Endothelial cell of umbilical vein (primary cell): ENCODE data around the gene HIPK1. TPM values are rescaled to one million over a fixed set of nuclear protein-coding genes. Genes with fewer than 3 reads are reported as not detected.
A peak's percentile ranks its signal among the peaks of the same experiment; 100 is the strongest.

Source experiments
- BruUV-seq: library from RNA; stranded (reverse); fragments of 400-500 nt; replicated peaks from 2 replicates; lab custom pipeline; 2021; lab: Mats Ljungman, UMichigan
- CTCF ChIA-PET: fragments of 300-600, 350-600 bp; sonication (Branson Sonifier 250); formaldehyde crosslinking; loops from one replicate; lab custom pipeline; 2021; ENCODE audit warnings: antibody characterized with exemption, inconsistent platforms; lab: Charles Lee
- POLR2A ChIA-PET: fragments of 300-600, 350-600 bp; sonication (Branson Sonifier 250); formaldehyde crosslinking; loops from one replicate; lab custom pipeline; 2021; ENCODE audit warnings: antibody characterized with exemption, inconsistent platforms; lab: Charles Lee
- DNase-seq: peaks from one replicate; pipeline ENCODE4 v3.0.0-alpha.2; 2011; ENCODE audit warnings: low read depth, low spot score
- FAIRE-seq: peaks from 2 replicates; lab custom pipeline; 2011; peaks lifted over from hg19 to GRCh38; lab: Jason Lieb, UNC
- H2AFZ ChIP-seq: 2 replicates; pipeline ENCODE4 v1.6.0; 2012; ENCODE audit warnings: low read depth, low read length, control low read depth, inconsistent platforms
- H3K27ac ChIP-seq: 2 replicates; pipeline ENCODE4 v1.5.1; 2011; ENCODE audit warnings: low read depth, mild to moderate bottlenecking, control low read depth, low read length, moderate library complexity; ENCODE audit not compliant: insufficient read depth
- H3K27me3 ChIP-seq, 2 experiments: 2 replicates each; pipeline versions ENCODE4 v1.6.0 to v1.6.1; 2011; ENCODE audit warnings: low read length in 2 of 2, mixed read lengths in 1 of 2; ENCODE audit not compliant: control insufficient read depth in 2 of 2, insufficient read depth in 2 of 2
- H3K36me3 ChIP-seq, 2 experiments: 2 replicates in 1 of 2; 3 replicates in 1 of 2; pipeline ENCODE4 v1.5.1; 2011; ENCODE audit warnings: low read length in 2 of 2, mild to moderate bottlenecking in 1 of 2, moderate library complexity in 1 of 2; ENCODE audit not compliant: control insufficient read depth in 2 of 2, insufficient read depth in 2 of 2; ENCODE audit errors: extremely low read depth in 1 of 2
- H3K4me1 ChIP-seq: 3 replicates; pipeline ENCODE4 v1.5.1; 2011; ENCODE audit warnings: mild to moderate bottlenecking, low read length; ENCODE audit not compliant: control insufficient read depth, insufficient read depth; ENCODE audit errors: extremely low read depth
- H3K4me2 ChIP-seq: 2 replicates; pipeline ENCODE4 v1.6.1; 2011; ENCODE audit warnings: low read length, control low read depth, mixed read lengths; ENCODE audit not compliant: insufficient read depth
- H3K4me3 ChIP-seq, 3 experiments: fragments of 200-600 bp in 1 of 3; sonication (generic), shearing (Covaris generic) in 1 of 3; replicated peaks in 1 of 3; 2 replicates each; pipeline ENCODE4 v1.5.1; 2011 to 2016; ENCODE audit warnings: control low read depth in 3 of 3, low read length in 3 of 3, mild to moderate bottlenecking in 2 of 3, inconsistent platforms in 1 of 3, low read depth in 1 of 3, moderate library complexity in 1 of 3; ENCODE audit not compliant: insufficient read depth in 1 of 3
- H3K79me2 ChIP-seq: 2 replicates; pipeline ENCODE4 v1.6.0; 2012; ENCODE audit warnings: low read length, inconsistent platforms; ENCODE audit not compliant: control insufficient read depth, insufficient read depth
- H3K9ac ChIP-seq: replicated peaks from 2 replicates; pipeline ENCODE3; 2011; ENCODE audit warnings: low read length, control low read depth; ENCODE audit not compliant: insufficient read depth; ENCODE audit errors: extremely low read depth
- H3K9me1 ChIP-seq: replicated peaks from 3 replicates; pipeline ENCODE4 v1.6.0; 2011; ENCODE audit warnings: mild to moderate bottlenecking, low read length; ENCODE audit not compliant: control insufficient read depth, insufficient read depth; ENCODE audit errors: extremely low read depth
- H3K9me3 ChIP-seq: replicated peaks from 2 replicates; pipeline ENCODE4 v1.5.1; 2012; ENCODE audit warnings: low read length, inconsistent platforms; ENCODE audit not compliant: control insufficient read depth, insufficient read depth
- H4K20me1 ChIP-seq: replicated peaks from 2 replicates; pipeline ENCODE3; 2011; ENCODE audit warnings: mild to moderate bottlenecking, low read length; ENCODE audit not compliant: control insufficient read depth, insufficient read depth; ENCODE audit errors: extremely low read depth
- EZH2 ChIP-seq: IDR thresholded peaks from 2 replicates; pipeline ENCODE4 v1.6.1; 2012; ENCODE audit warnings: borderline replicate concordance, low read depth, mild to moderate bottlenecking, moderate library complexity, low read length, inconsistent platforms; ENCODE audit not compliant: severe bottlenecking
- FOS ChIP-seq: IDR thresholded peaks from 2 replicates; pipeline ENCODE4 v1.6.1; 2011; ENCODE audit warnings: mild to moderate bottlenecking, low read length, moderate library complexity, borderline replicate concordance; ENCODE audit not compliant: insufficient read depth
- JUN ChIP-seq: IDR thresholded peaks from 2 replicates; pipeline ENCODE4 v1.6.1; 2011; ENCODE audit warnings: borderline replicate concordance, low read depth; ENCODE audit not compliant: insufficient read length, insufficient read depth
- POLR2A ChIP-seq: IDR thresholded peaks from 2 replicates; pipeline ENCODE4 v1.6.1; 2012; ENCODE audit warnings: low read depth, mild to moderate bottlenecking, control low read depth, low read length
- dilution Hi-C: fragments of 300-500 bp; cut with MboI; formaldehyde crosslinking; loops from one replicate; pipeline ENCODE4 v1.15.0; 2019; ENCODE audit warnings: low sequenced_read_pairs; ENCODE audit not compliant: extremely low pct_ligation_motif_present
- intact Hi-C: fragments of 100-400 bp; cut with micrococcal nuclease; formaldehyde crosslinking; loops from one replicate; pipeline ENCODE4 v1.10.0; 2022
- polyA plus RNA-seq, 4 experiments: library from polyadenylated mRNA; depleted of rRNA in 3 of 4; stranded (reverse) in 3 of 4; unstranded in 1 of 4; fragments of >200 nt; gene quantifications; 2 replicates each; pipeline versions ENCODE4 v1.2.1 to v1.2.3, GENCODE V29; 2011 to 2012; ENCODE audit warnings: missing spikeins in 1 of 4
- total RNA-seq: library from RNA; stranded (reverse); gene quantifications from 2 replicates; pipeline ENCODE4 v1.2.3, GENCODE V29; 2021
- TF ChIP-seq, protein P1 (sequence below): IDR thresholded peaks from 2 replicates; pipeline ENCODE4 v1.6.1; 2011; ENCODE audit not compliant: insufficient read depth, insufficient read length
- TF ChIP-seq, protein P2 (sequence below), 2 donors: IDR thresholded peaks; 1 replicate in 1 of 2; 2 replicates in 1 of 2; pipeline ENCODE4 v1.5.1; 2011; ENCODE audit warnings: low read length in 2 of 2, mild to moderate bottlenecking in 2 of 2, moderate library complexity in 2 of 2, control low read depth in 1 of 2, inconsistent platforms in 1 of 2, low read depth in 1 of 2; ENCODE audit not compliant: insufficient read depth in 1 of 2; ENCODE audit errors: extremely low read depth in 1 of 2

Gene HIPK1
- total and polyA plus RNA-seq, 2 donors (not counting 3 experiments of a cell fraction or from before 2014, with no cell fraction given) = 39.3 to 56.1 TPM

DNA sequence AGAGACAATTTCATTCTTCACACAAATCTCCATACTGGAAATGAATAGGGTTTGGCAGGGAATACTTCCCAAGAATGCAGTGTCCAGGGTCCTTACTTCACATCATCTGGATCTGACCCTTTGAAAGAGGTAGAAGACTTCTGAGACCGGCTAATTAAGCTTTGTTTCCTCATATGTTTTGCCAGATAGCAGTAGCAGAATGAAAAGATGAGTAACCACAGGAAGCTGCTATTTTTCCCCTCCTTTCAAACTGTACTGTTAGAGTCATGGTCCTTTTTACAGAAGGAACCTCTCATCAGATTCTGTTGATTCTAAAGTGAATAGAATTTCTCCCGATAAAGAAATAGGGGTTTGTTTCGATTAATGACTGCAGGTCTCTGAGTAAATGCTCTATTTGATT lies 48.8 kb downstream of the HIPK1 start:
- FAIRE-seq (peak; percentile 48), DNase-seq (no peak)
- dilution Hi-C loops = no loop called here
- CTCF ChIA-PET = interaction anchor here (1.0 to 7.1 kb wide), 12 partner anchors 15 to 671 kb away, joined by 3 to 271 read pairs (median 6); no protein-coding TSS in a partner anchor
- Histone ChIP-seq H3K9ac (no peak overlapping the region), H3K9me3 (no peaks in the 10 kb centered on the region), H3K27me3 (no peaks in the 10 kb centered on the region), H3K9me1 (no peaks in the 10 kb centered on the region), H3K4me1 (peaks cover 43% of the 10 kb centered on the region), H2AFZ (no peak overlapping the region), H4K20me1 (no peaks in the 10 kb centered on the region), H3K4me2 (no peak overlapping the region), H3K4me3 (no peak overlapping the region), H3K27ac (peak overlapping the region; percentile 1), H3K79me2 (no peaks in the 10 kb centered on the region), H3K36me3 (peaks cover 6 to 14% of the 10 kb centered on the region in 2 experiments)
- POLR2A ChIA-PET = no interaction called here
- intact Hi-C loops = loop anchor here (1.0 to 10.0 kb wide), 12 partner anchors 47 to 1261 kb away; partner anchors contain the start of genes AP4B1, BCAS2, DCLRE1B and DENND2C
- TF ChIP-seq, protein P1, sequence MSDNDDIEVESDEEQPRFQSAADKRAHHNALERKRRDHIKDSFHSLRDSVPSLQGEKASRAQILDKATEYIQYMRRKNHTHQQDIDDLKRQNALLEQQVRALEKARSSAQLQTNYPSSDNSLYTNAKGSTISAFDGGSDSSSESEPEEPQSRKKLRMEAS = no peak
- TF ChIP-seq FOS (peak; percentile 11), EZH2 (no peak), POLR2A (no peak)
- BruUV-seq = no TSS peak

DNA sequence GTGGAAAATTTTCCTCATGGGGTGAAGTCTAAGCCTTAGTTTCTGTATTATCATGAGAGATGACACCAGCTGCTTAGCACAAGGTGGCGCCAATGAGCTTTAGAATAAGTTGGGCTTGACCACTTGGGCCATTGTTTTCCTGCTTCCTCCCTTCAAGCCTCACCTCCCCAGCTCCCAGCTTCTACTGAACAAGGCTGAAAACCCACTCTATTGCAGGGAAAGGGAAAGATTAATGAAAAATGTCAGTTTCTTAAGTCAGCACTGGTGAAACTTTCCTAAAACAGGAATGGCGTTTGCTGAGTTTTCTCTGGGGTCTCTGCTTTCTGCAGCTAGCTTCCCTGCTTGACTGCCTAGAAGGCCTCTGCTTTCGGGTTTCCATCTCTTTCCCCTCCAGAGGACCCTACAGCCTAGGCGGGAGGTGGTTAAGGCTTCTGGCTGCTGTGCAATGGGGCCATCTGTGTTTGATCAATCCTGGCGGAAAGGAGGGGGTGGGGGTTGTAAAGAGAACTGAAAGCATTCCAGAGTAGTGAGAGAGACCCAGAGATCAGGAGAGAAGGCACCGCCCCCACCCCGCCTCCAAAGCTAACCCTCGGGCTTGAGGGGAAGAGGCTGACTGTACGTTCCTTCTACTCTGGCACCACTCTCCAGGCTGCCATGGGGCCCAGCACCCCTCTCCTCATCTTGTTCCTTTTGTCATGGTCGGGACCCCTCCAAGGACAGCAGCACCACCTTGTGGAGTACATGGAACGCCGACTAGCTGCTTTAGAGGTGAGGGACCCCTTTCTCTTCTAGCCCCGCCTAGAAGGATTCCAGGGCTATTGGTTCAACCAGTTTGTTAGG lies 50.0 kb downstream of the HIPK1 start, which contains the start of gene OLFML3:
Gene OLFML3, plus strand, starts transcription at position 612 of the 840 bp plus-strand sequence. Its CDS starts 43 bp downstream, at position 655.
- peak; percentile 90 for FAIRE-seq

More for the DNA sequence above, 50.0 kb downstream of the HIPK1 start, which contains the start of gene OLFML3:
- no peaks in the 10 kb centered on the region for H3K9me3 ChIP-seq
- H3K9me1 ChIP-seq = no peaks in the 10 kb centered on the region
- DNase-seq = peak; percentile 86
- H3K4me1 ChIP-seq = peaks cover 46% of the 10 kb centered on the region
- H3K36me3 ChIP-seq = peaks cover 0 to 5% of the 10 kb centered on the region in 2 experiments
- H3K27me3 ChIP-seq = no peaks in the 10 kb centered on the region
- intact Hi-C loops (loop anchor here (1.0 to 10.0 kb wide), 11 partner anchors 74 to 1262 kb away; partner anchors contain the start of genes AP4B1, BCAS2, DCLRE1B and DENND2C), dilution Hi-C loops (no loop called here)
- peak within 1 kb of the TSS; percentile 25 for H3K9ac ChIP-seq
- no TSS peak for BruUV-seq
- H3K4me2 ChIP-seq = peak within 1 kb of the TSS; percentile 48
- H3K4me3 ChIP-seq = no peak within 1 kb of the TSS
- no peaks in the 10 kb centered on the region for H4K20me1 ChIP-seq
- TF ChIP-seq, protein P1 = no peak
- TF ChIP-seq, protein P2, sequence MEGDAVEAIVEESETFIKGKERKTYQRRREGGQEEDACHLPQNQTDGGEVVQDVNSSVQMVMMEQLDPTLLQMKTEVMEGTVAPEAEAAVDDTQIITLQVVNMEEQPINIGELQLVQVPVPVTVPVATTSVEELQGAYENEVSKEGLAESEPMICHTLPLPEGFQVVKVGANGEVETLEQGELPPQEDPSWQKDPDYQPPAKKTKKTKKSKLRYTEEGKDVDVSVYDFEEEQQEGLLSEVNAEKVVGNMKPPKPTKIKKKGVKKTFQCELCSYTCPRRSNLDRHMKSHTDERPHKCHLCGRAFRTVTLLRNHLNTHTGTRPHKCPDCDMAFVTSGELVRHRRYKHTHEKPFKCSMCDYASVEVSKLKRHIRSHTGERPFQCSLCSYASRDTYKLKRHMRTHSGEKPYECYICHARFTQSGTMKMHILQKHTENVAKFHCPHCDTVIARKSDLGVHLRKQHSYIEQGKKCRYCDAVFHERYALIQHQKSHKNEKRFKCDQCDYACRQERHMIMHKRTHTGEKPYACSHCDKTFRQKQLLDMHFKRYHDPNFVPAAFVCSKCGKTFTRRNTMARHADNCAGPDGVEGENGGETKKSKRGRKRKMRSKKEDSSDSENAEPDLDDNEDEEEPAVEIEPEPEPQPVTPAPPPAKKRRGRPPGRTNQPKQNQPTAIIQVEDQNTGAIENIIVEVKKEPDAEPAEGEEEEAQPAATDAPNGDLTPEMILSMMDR (IDR thresholded peaks at IDR 0.05; ENCODE audit: extremely low read depth in 1 of 2, insufficient read depth in 1 of 2, low read depth in 1 of 2, low read length in 2 of 2) = peak; percentile 60 to 64
- no peak for TF ChIP-seq JUN
- ChIA-PET CTCF (interaction anchor here (0.7 to 7.1 kb wide), 45 partner anchors 11 to 1134 kb away, joined by 3 to 271 read pairs (median 4); partner anchors contain the start of genes DENND2C, HIPK1 and NRAS), POLR2A (interaction anchor here (1.4 kb wide), 1 partner anchor 19 kb away, joined by 4 read pairs; no protein-coding TSS in a partner anchor)
- H3K27ac ChIP-seq = peak within 1 kb of the TSS; percentile 44
- H3K79me2 ChIP-seq = no peaks in the 10 kb centered on the region
- no peak within 1 kb of the TSS for H2AFZ ChIP-seq
